Aorta (tissue), 5 donors: ENCODE data around the gene GRIA1. TPM values are rescaled to one million over a fixed set of nuclear protein-coding genes. Genes with fewer than 3 reads are reported as not detected.
A peak's percentile ranks its signal among the peaks of the same experiment; 100 is the strongest.

Experiments used
- ATAC-seq: fragments of 200-7000 bp; cut with Tn5 transposase; one replicate; pipeline ENCODE4 v1.9.1; 2022; ENCODE audit warnings: moderate library complexity; ENCODE audit not compliant: low FRiP score
- DNase-seq, 2 donors: peaks; one replicate each; pipeline ENCODE4 v3.0.0-alpha.2; 2020
- H3K27ac ChIP-seq, 2 donors: one replicate each; pipeline ENCODE4 v1.5.1; 2013; ENCODE audit warnings: low read length in 2 of 2, mild to moderate bottlenecking in 2 of 2, moderate library complexity in 2 of 2, control low read depth in 1 of 2, inconsistent platforms in 1 of 2, low read depth in 1 of 2
- H3K27me3 ChIP-seq, 2 donors: one replicate each; pipeline ENCODE4 v1.6.1; 2013; ENCODE audit warnings: control low read depth in 1 of 2, low read length in 1 of 2, mild to moderate bottlenecking in 1 of 2, moderate library complexity in 1 of 2; ENCODE audit not compliant: insufficient read depth in 2 of 2, control insufficient read depth in 1 of 2
- H3K36me3 ChIP-seq, 2 donors: one replicate each; pipeline ENCODE4 v1.6.1; 2013; ENCODE audit warnings: control low read depth in 1 of 2, low read length in 1 of 2, mild to moderate bottlenecking in 1 of 2; ENCODE audit not compliant: insufficient read depth in 2 of 2, control insufficient read depth in 1 of 2
- H3K4me1 ChIP-seq, 2 donors: one replicate each; pipeline ENCODE4 v1.6.1; 2013; ENCODE audit warnings: low read length in 2 of 2, control low read depth in 1 of 2, mild to moderate bottlenecking in 1 of 2, moderate library complexity in 1 of 2; ENCODE audit not compliant: insufficient read depth in 2 of 2, control insufficient read depth in 1 of 2
- H3K4me3 ChIP-seq, 2 donors: one replicate each; pipeline ENCODE4 v1.5.1; 2013; ENCODE audit warnings: low read length in 2 of 2, control low read depth in 1 of 2, mild to moderate bottlenecking in 1 of 2
- H3K9me3 ChIP-seq: one replicate; pipeline ENCODE4 v1.6.1; 2013; ENCODE audit warnings: mild to moderate bottlenecking, low read length; ENCODE audit not compliant: control insufficient read depth
- WGBS, 2 donors: extraction: QIAGEN DNeasy Blood & Tissue Kit; methylation state at CpG; one replicate each; pipeline ENCODE4 v1.1.7; 2013; 5-methylcytosine and 5-hydroxymethylcytosine counted together
- intact Hi-C, 2 donors: fragments of 100-400 bp; cut with DNase I; formaldehyde crosslinking; loops; one replicate each; pipeline versions ENCODE4 v1.14.2 to v1.15.0; 2022
- polyA plus RNA-seq, 2 donors: library from polyadenylated mRNA; stranded (reverse); fragments of 200-250 nt; gene quantifications; one replicate each; pipeline ENCODE4 v1.2.3, GENCODE V29; 2013
- total RNA-seq, 2 donors: library from RNA; stranded (reverse); fragmentation: NEBNext Ultra II Directional; extraction: Animal tissue kit (Norgen Biotek cat#: 25700); gene quantifications; one replicate each; pipeline ENCODE4 v1.2.1, GENCODE V29; 2021
- donor health status: healthy with polysubstance abuse.
- donor health status: Bipolar disorder and iron deficiency.
- donor health status: DM: no; HTN: no; CAD: no.
- donor health status: DM: no; HTN: no; CAD: no.
- donor health status: DM: yes; HTN: yes; CAD: no.

The GRIA1 gene
- total and polyA plus RNA-seq, 4 donors = 6.3 to 20.2 (median 7.0) TPM

DNA sequence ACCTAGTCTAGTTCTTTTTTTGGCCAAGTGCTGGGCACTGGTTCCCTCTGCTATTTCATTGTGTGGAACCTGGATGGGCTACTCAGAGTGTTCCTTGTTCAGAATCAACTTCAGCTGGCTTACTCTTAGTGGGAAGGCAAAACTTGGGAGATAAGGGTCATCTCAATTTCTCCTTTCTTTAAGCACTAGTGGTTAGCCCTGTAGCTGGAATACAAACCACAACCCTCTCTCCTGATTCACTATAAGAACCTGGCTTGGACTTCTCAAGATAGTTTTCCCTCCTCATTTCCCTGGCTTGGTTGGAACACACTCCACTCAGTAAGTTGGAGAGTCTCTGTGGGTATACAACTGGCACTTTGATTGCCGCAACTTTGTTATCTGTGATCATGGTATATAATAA is 35.1 kb downstream of the GRIA1 start:
- intact Hi-C loops = no loop called here

DNA sequence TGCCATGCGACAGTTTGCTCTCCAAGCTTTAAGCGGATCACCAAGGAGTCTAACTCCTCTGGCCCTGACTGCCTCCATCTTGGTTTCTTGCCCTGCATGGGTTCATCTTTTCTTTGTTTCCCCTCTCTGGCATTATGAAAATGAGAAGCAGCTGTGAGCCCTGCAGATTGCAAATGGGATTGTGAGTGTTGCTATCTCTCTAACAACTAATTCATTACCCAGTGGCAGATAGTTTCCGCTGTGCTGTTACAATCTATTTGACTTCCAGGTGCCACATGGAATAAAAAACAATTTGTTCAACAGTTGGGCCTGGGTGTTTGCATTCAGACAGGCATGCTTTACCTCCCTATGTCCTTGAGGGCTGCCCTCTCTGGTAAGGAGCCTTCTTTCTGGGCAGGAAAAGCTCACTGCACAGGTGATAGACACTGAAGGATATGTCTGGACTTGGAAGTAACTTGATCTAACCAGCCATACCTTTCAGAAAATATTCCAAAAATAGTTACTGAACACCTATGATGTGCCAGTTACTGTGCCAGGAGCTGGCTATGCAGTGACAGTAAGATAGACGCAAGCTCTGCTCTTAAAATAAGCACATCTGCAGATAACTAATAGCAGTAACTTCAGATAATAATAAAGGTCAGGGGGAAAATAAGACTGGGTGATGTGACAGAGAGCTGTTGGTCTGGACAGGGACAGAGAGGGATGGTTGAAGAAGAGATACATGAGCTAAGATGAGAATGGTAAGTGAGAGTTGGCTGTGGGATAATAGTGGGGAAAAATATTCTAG is 40.1 kb downstream of the GRIA1 start:
- H3K27ac ChIP-seq = no peak overlapping the region
- H3K36me3 ChIP-seq = no peaks in the 10 kb centered on the region
- H3K4me3 ChIP-seq = no peak overlapping the region
- DNase-seq = no peak
- no peak for ATAC-seq
- WGBS, 2 donors = 97 to 98% methylated on average over 4 of the region's 4 CpGs
- no peaks in the 10 kb centered on the region for H3K27me3 ChIP-seq
- no peaks in the 10 kb centered on the region for H3K9me3 ChIP-seq
- intact Hi-C loops = no loop called here
- peaks cover 4 to 7% of the 10 kb centered on the region in 2 donors for H3K4me1 ChIP-seq

More for the DNA sequence above, 35.1 kb downstream of the GRIA1 start:
- WGBS, 2 donors = 97 to 100% methylated on average over 1 of the region's 1 CpG
- ATAC-seq = no peak
- Histone ChIP-seq H3K9me3 (no peaks in the 10 kb centered on the region), H3K4me1 (peaks cover 7 to 9% of the 10 kb centered on the region in 2 donors), H3K4me3 (no peak overlapping the region), H3K36me3 (no peaks in the 10 kb centered on the region), H3K27ac (no peak overlapping the region), H3K27me3 (no peaks in the 10 kb centered on the region)
- no peak for DNase-seq

DNA sequence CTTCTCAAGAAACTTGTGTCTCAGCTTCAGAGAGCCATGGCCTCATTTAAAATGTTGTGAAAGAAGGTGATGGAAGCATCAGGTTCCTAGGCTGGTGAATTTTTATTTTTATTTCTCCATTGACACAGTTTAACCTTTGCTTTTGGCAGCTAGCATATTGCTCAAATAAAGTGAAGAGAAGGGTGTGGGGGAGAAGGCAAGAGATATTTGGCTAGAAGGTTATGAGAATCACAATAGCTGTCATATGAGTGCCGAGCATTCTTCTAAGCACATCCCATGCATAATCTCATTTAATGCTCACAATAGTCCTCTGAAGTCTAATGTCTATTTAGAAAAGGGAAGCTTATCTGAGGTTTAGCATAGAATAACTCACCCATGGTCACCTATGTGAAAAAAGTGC is 43.1 kb downstream of the GRIA1 start:
- ATAC-seq = no peak
- no peaks in the 10 kb centered on the region for H3K36me3 ChIP-seq
- no peak for DNase-seq
- H3K27me3 ChIP-seq = no peaks in the 10 kb centered on the region
- intact Hi-C loops = no loop called here
- WGBS, 2 donors = 89 to 91% methylated on average over 1 of the region's 1 CpG
- no peaks in the 10 kb centered on the region for H3K9me3 ChIP-seq
- H3K4me1 ChIP-seq = peaks cover 4 to 7% of the 10 kb centered on the region in 2 donors
- no peak overlapping the region for H3K27ac ChIP-seq
- no peak overlapping the region for H3K4me3 ChIP-seq

DNA sequence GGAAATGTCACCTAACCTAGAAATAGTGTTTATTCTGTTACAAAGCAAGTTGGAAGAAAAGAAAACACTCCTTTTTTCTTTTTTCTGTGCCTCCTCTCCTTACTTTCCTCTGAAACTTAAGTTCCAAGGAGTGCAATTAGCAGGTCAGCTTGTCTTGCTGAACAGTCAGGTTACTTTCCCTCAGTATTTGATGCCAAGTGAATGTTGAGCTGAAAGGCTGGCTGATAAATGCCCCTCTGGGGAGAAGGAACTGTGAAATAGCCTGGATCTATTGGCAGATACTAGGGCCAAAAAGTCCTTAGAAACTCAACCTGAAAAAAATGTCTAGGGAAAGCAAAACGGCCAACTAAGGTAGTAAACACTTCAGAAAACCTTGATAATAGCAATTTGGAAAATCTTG is 43.6 kb downstream of the GRIA1 start:
- H3K4me3 ChIP-seq = no peak overlapping the region
- no peaks in the 10 kb centered on the region for H3K9me3 ChIP-seq
- peaks cover 4 to 7% of the 10 kb centered on the region in 2 donors for H3K4me1 ChIP-seq
- DNase-seq (no peak), ATAC-seq (no peak)
- peak overlapping the region in 1 of 2 donors; percentile 12 for H3K27ac ChIP-seq
- intact Hi-C loops = no loop called here
- 0 to 6% methylated on average over 1 of the region's 1 CpG for WGBS, 2 donors
- no peaks in the 10 kb centered on the region for H3K27me3 ChIP-seq
- no peaks in the 10 kb centered on the region for H3K36me3 ChIP-seq

DNA sequence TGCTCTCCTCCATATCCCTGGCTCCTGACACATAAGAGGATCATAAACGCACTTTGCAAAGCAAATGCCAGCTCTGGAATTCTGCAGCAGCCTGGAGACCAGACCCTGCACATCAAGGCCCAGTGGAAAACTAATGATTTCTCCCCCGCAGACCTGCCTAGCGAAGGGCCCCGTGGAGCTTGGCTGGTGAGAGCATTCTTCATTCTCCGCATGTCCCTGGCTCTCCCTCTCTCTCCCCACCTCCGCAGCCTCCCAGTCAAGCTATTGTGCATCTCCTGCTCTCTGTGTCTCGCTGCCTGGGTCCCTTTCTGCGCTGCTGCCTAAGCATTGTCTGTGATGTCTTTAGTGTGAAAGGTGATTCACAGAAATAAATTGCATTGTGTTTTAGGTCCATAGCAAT is 46.7 kb downstream of the GRIA1 start:
- intact Hi-C loops = no loop called here
- no peak overlapping the region for H3K27ac ChIP-seq
- peaks cover 2 to 7% of the 10 kb centered on the region in 2 donors for H3K4me1 ChIP-seq
- H3K27me3 ChIP-seq = no peaks in the 10 kb centered on the region
- no peaks in the 10 kb centered on the region for H3K9me3 ChIP-seq
- H3K4me3 ChIP-seq = no peak overlapping the region
- H3K36me3 ChIP-seq = no peaks in the 10 kb centered on the region
- 93 to 94% methylated on average over 8 of the region's 8 CpGs for WGBS, 2 donors
- ATAC-seq (no peak), DNase-seq (no peak)

DNA sequence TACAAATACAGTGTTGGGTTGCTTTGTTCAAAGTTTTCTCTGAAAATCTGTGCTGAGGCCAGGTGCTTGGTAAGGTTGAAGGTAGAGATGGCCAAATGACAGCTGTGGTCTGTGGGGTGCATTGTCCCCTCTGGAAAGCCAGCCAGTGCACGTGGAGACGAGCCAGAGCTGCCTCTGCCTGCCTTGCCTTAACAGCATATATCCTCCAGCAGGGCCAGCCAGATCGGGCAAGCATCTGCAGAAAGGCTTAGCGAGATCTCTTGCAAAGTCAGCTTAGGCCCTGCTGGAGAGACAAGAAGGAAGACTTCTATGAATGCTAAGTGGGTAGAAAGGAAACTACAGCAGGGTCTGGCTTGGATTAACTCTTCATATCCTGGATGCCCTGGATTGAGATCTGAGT is 49.5 kb downstream of the GRIA1 start:
- intact Hi-C loops = no loop called here
- no peaks in the 10 kb centered on the region for H3K4me1 ChIP-seq
- DNase-seq (no peak), ATAC-seq (no peak)
- H3K36me3 ChIP-seq = no peaks in the 10 kb centered on the region
- no peaks in the 10 kb centered on the region for H3K27me3 ChIP-seq
- H3K4me3 ChIP-seq = no peak overlapping the region
- 66 to 72% methylated on average over 4 of the region's 4 CpGs for WGBS, 2 donors
- no peak overlapping the region for H3K27ac ChIP-seq
- H3K9me3 ChIP-seq = no peaks in the 10 kb centered on the region

DNA sequence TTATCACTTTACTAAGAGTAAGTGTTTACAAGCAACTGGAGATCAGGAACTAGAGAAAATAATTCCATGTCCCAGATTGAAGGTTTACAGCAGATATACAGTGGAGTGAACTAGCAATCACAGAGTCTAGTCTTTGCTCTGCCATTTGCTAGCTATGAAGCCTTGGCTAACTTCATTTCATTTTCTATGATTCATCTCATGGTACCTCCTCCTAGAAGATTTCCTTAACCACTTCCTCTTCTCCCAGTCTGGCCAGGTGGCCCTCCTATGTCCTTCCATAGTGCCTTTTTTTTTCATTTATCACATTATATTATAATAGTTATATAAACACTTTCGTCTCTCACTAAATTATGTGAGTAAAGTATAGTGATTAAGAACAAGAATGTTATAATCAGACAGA is 52.1 kb downstream of the GRIA1 start:
- WGBS, 2 donors = 86 to 87% methylated on average over 1 of the region's 1 CpG
- H3K27ac ChIP-seq = no peak overlapping the region
- intact Hi-C loops = no loop called here
- no peaks in the 10 kb centered on the region for H3K27me3 ChIP-seq
- H3K9me3 ChIP-seq = no peaks in the 10 kb centered on the region
- no peak overlapping the region for H3K4me3 ChIP-seq
- ATAC-seq = no peak
- H3K36me3 ChIP-seq = no peaks in the 10 kb centered on the region
- no peak for DNase-seq
- H3K4me1 ChIP-seq = no peaks in the 10 kb centered on the region

DNA sequence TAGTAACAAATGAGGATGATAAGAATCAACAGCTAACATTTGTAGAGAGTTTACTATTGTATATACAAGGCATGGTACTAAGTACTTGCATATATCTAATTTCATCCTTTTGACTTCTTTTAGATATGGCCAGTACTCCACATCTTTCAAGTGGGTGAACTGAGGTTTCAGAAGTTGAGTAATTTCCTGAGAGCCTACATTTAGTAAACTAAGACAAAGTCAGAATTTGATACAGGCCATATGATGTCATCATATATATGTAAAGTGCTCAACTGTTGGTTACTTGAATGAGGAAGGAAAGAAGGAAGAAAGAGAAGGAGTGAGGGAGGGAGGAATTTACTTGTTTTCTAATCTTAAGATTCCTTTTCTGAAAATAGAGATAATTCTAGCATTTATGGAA is 52.8 kb downstream of the GRIA1 start:
- ATAC-seq (no peak), DNase-seq (no peak)
- H3K36me3 ChIP-seq = no peaks in the 10 kb centered on the region
- no peak overlapping the region for H3K27ac ChIP-seq
- no peaks in the 10 kb centered on the region for H3K9me3 ChIP-seq
- H3K4me1 ChIP-seq = no peaks in the 10 kb centered on the region
- intact Hi-C loops = no loop called here
- no peaks in the 10 kb centered on the region for H3K27me3 ChIP-seq
- no peak overlapping the region for H3K4me3 ChIP-seq

DNA sequence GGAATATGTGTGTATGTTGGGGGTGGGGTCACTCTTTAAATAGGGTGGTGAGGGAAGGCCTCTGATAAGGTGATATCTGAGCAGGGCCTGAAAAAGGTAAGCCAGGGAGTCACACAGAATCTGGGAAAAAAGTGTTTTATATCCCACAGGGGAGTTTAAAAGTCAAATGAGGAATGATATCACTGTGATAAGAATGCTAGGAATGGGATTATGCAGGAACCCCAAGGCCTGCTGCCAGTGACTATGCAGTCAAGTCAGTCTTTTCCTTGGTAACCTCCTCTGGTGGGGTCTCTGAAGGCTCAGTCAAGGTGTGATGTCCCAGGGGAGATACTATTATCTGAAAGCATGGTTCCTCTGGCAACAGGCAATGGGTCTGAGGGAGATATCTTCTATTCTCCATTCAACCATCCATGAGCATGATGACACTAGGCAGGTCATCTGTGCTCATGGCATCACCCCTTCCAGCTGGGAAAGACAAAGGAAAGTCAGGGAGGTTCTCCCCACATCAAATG is 53.5 kb downstream of the GRIA1 start:
- H3K4me3 ChIP-seq = no peak overlapping the region
- no peaks in the 10 kb centered on the region for H3K9me3 ChIP-seq
- H3K4me1 ChIP-seq = no peaks in the 10 kb centered on the region
- DNase-seq (no peak), ATAC-seq (no peak)
- no peak overlapping the region for H3K27ac ChIP-seq
- no peaks in the 10 kb centered on the region for H3K36me3 ChIP-seq
- intact Hi-C loops = no loop called here
- no peaks in the 10 kb centered on the region for H3K27me3 ChIP-seq
